Ectodermal cell (in vitro differentiated cells): ENCODE measurements around the gene ZC3H13.

Experiments
- H3K27ac ChIP-seq: 2 replicates; pipeline ENCODE4 v1.7.0; 2013; ENCODE audit warnings: mild to moderate bottlenecking, low read depth, low read length; ENCODE audit not compliant: insufficient read depth, poor library complexity, severe bottlenecking
- H3K27me3 ChIP-seq: 2 replicates; pipeline ENCODE4 v1.7.0; 2013; ENCODE audit warnings: mild to moderate bottlenecking, low read length; ENCODE audit not compliant: insufficient read depth, control insufficient read depth, poor library complexity, severe bottlenecking
- H3K36me3 ChIP-seq: one replicate; pipeline ENCODE4 v1.7.0; 2013; ENCODE audit warnings: low read length; ENCODE audit not compliant: control insufficient read depth, insufficient read depth
- H3K4me1 ChIP-seq: one replicate; pipeline ENCODE4 v1.7.0; 2013; ENCODE audit warnings: low read length; ENCODE audit not compliant: control insufficient read depth, insufficient read depth
- H3K4me3 ChIP-seq: 2 replicates; pipeline ENCODE4 v1.7.0; 2013; ENCODE audit warnings: low read depth, low read length, control low read depth; ENCODE audit not compliant: insufficient read depth
- H3K9me3 ChIP-seq: 2 replicates; pipeline ENCODE4 v1.7.0; 2013; ENCODE audit warnings: mild to moderate bottlenecking, low read length, moderate library complexity; ENCODE audit not compliant: control insufficient read depth
- WGBS, 2 experiments: methylation state at CpG; one replicate each; pipeline ENCODE4 v1.1.7; 2013; ENCODE audit warnings: missing lambda C conversion rate in 2 of 2; 5-methylcytosine and 5-hydroxymethylcytosine counted together

ZC3H13 gene

GRCh38 chr13:46088821-46089562 is 36.4 kb upstream of the ZC3H13 start:
- 82 to 84% methylated on average over 4 to 5 of the region's 5 CpGs for WGBS, 2 experiments
- no peaks in the 10 kb centered on the region for H3K36me3 ChIP-seq
- H3K9me3 ChIP-seq, result no peaks in the 10 kb centered on the region
- no peak overlapping the region for H3K4me3 ChIP-seq
- H3K4me1 ChIP-seq, result no peaks in the 10 kb centered on the region
- no peak overlapping the region for H3K27ac ChIP-seq
- H3K27me3 ChIP-seq, result no peaks in the 10 kb centered on the region

- Histone ChIP-seq H3K36me3 (no peaks in the 10 kb centered on the region), H3K9me3 (no peaks in the 10 kb centered on the region), H3K4me1 (no peaks in the 10 kb centered on the region), H3K27me3 (no peaks in the 10 kb centered on the region), H3K4me3 (no peak overlapping the region), H3K27ac (no peak overlapping the region)
These were observed 34.9 kb upstream of the ZC3H13 start for GRCh38 chr13:46087481-46087880.

- H3K4me1 ChIP-seq, result no peaks in the 10 kb centered on the region
- H3K36me3 ChIP-seq, result no peaks in the 10 kb centered on the region
- no peaks in the 10 kb centered on the region for H3K9me3 ChIP-seq
- H3K27me3 ChIP-seq, result no peaks in the 10 kb centered on the region
- WGBS, 2 experiments, result 86 to 92% methylated on average over 11 to 12 of the region's 12 CpGs
- no peak overlapping the region for H3K4me3 ChIP-seq
- H3K27ac ChIP-seq, result no peak overlapping the region
These were observed 34.4 kb upstream of the ZC3H13 start for GRCh38 chr13:46086985-46087384.

GRCh38 chr13:46086421-46086922 is 33.9 kb upstream of the ZC3H13 start:
- H3K4me1 ChIP-seq, result no peaks in the 10 kb centered on the region
- H3K27me3 ChIP-seq, result no peaks in the 10 kb centered on the region
- no peak overlapping the region for H3K4me3 ChIP-seq
- H3K27ac ChIP-seq, result no peak overlapping the region
- no peaks in the 10 kb centered on the region for H3K9me3 ChIP-seq
- H3K36me3 ChIP-seq, result no peaks in the 10 kb centered on the region
- WGBS, 2 experiments, result 88% methylated on average over 12 of the region's 12 CpGs

- no peaks in the 10 kb centered on the region for H3K4me1 ChIP-seq
- WGBS, 2 experiments, result 95 to 96% methylated on average over 13 of the region's 13 CpGs
- no peaks in the 10 kb centered on the region for H3K36me3 ChIP-seq
- H3K27ac ChIP-seq, result no peak overlapping the region
- H3K9me3 ChIP-seq, result no peaks in the 10 kb centered on the region
- H3K4me3 ChIP-seq, result no peak overlapping the region
- H3K27me3 ChIP-seq, result no peaks in the 10 kb centered on the region
These were observed 33.2 kb upstream of the ZC3H13 start for GRCh38 chr13:46085737-46086136.

GRCh38 chr13:46082324-46082723 is 29.8 kb upstream of the ZC3H13 start:
- Histone ChIP-seq H3K9me3 (no peaks in the 10 kb centered on the region), H3K4me1 (no peaks in the 10 kb centered on the region), H3K36me3 (no peaks in the 10 kb centered on the region), H3K27me3 (no peaks in the 10 kb centered on the region), H3K27ac (no peak overlapping the region), H3K4me3 (no peak overlapping the region)
- WGBS, 2 experiments, result 94 to 96% methylated on average over 5 of the region's 5 CpGs

GRCh38 chr13:46079770-46080169 is 27.2 kb upstream of the ZC3H13 start:
- Histone ChIP-seq H3K36me3 (no peaks in the 10 kb centered on the region), H3K27me3 (no peaks in the 10 kb centered on the region), H3K9me3 (no peaks in the 10 kb centered on the region), H3K4me3 (no peak overlapping the region), H3K27ac (no peak overlapping the region), H3K4me1 (no peaks in the 10 kb centered on the region)
- 93 to 100% methylated on average over 2 of the region's 2 CpGs for WGBS, 2 experiments

GRCh38 chr13:46077265-46077664 is 24.7 kb upstream of the ZC3H13 start:
- WGBS, 2 experiments, result 94 to 100% methylated on average over 1 of the region's 1 CpG
- Histone ChIP-seq H3K27ac (no peak overlapping the region), H3K9me3 (no peaks in the 10 kb centered on the region), H3K27me3 (no peaks in the 10 kb centered on the region), H3K4me3 (no peak overlapping the region), H3K36me3 (no peaks in the 10 kb centered on the region), H3K4me1 (no peaks in the 10 kb centered on the region)

- Histone ChIP-seq H3K4me1 (no peaks in the 10 kb centered on the region), H3K27ac (no peak overlapping the region), H3K4me3 (no peak overlapping the region), H3K36me3 (no peaks in the 10 kb centered on the region), H3K9me3 (no peaks in the 10 kb centered on the region), H3K27me3 (no peaks in the 10 kb centered on the region)
- 93 to 97% methylated on average over 2 of the region's 3 CpGs for WGBS, 2 experiments
These were observed 24.3 kb upstream of the ZC3H13 start for GRCh38 chr13:46076827-46077226.

- H3K27ac ChIP-seq, result no peak overlapping the region
- WGBS, 2 experiments, result 96 to 100% methylated on average over 1 of the region's 1 CpG
- no peak overlapping the region for H3K4me3 ChIP-seq
- H3K4me1 ChIP-seq, result no peaks in the 10 kb centered on the region
- H3K9me3 ChIP-seq, result no peaks in the 10 kb centered on the region
- H3K27me3 ChIP-seq, result no peaks in the 10 kb centered on the region
- H3K36me3 ChIP-seq, result no peaks in the 10 kb centered on the region
These were observed 23.3 kb upstream of the ZC3H13 start for GRCh38 chr13:46075811-46076210.
